Osteocyte (in vitro differentiated cells): ENCODE measurements around the gene BTNL3. TPM values are rescaled to one million over a fixed set of nuclear protein-coding genes. Genes with fewer than 3 reads are reported as not detected.
"Not testable (repeated sequence)": the region's sequence is repeated elsewhere in the genome, so short reads cannot be mapped to it uniquely, and the experiment has no call there.

ENCODE experiments used
- DNase-seq: peaks from one replicate; pipeline ENCODE4 v3.0.0; 2021; ENCODE audit warnings: mixed read lengths; ENCODE audit not compliant: unreplicated experiment; ENCODE audit errors: extremely low spot score
- H3K27ac Mint-ChIP-seq: one replicate; pipeline ENCODE4 v1.8.0; 2021; ENCODE audit warnings: mild to moderate bottlenecking, mixed read lengths; ENCODE audit not compliant: unreplicated experiment
- H3K27me3 Mint-ChIP-seq: one replicate; pipeline ENCODE4 v1.8.0; 2021; ENCODE audit warnings: mixed read lengths; ENCODE audit not compliant: unreplicated experiment
- H3K36me3 Mint-ChIP-seq: one replicate; pipeline ENCODE4 v1.8.0; 2021; ENCODE audit warnings: mixed read lengths; ENCODE audit not compliant: unreplicated experiment
- H3K4me1 Mint-ChIP-seq: one replicate; pipeline ENCODE4 v1.8.0; 2021; ENCODE audit warnings: mixed read lengths; ENCODE audit not compliant: unreplicated experiment
- H3K4me3 Mint-ChIP-seq: one replicate; pipeline ENCODE4 v1.8.0; 2021; ENCODE audit warnings: mild to moderate bottlenecking, moderate library complexity, mixed read lengths; ENCODE audit not compliant: unreplicated experiment
- H3K9me3 Mint-ChIP-seq: one replicate; pipeline ENCODE4 v1.8.0; 2021; ENCODE audit warnings: mixed read lengths; ENCODE audit not compliant: unreplicated experiment
- total RNA-seq: library from RNA; stranded (reverse); gene quantifications from 2 replicates; pipeline ENCODE4 v1.2.1, GENCODE V29; 2021
- TF ChIP-seq, protein P1 (sequence below): fragments of 200-600 bp; sonication (generic); IDR thresholded peaks from 2 replicates; pipeline ENCODE4 v1.5.0; 2021; ENCODE audit warnings: antibody characterized with exemption, mild to moderate bottlenecking, moderate library complexity

BTNL3 gene
- total RNA-seq, 1 donor from 2014 or later = not detected

DNA sequence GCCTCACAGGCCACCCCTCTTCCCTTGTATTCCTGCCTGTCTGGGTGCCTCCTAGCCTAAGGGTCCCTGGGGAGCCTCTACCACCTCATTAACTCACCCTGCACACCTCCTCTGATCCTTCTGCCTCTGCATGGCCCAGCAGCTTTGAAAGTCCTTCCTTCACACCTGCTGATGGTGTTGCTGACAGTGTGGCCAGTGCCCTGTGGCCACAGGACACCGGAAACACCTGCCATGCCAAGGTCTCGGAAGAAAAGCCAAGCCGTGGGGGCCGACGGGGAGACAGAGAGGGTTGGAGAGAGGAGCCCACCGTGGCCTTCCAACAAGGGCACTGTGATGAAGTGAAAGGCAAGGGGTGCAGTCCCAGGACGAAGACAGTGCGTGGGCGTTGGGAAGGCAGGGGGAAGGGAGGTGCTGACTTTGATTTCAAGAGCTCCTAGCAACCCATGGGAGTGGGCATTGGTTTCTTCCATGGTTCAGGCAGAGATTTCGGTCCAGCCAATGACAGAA, 55.5 kb downstream of the BTNL3 start:
- Mint-ChIP-seq H3K9me3 (no peaks in the 10 kb centered on the region), H3K4me3 (no peak overlapping the region), H3K27ac (no peak overlapping the region)

DNA sequence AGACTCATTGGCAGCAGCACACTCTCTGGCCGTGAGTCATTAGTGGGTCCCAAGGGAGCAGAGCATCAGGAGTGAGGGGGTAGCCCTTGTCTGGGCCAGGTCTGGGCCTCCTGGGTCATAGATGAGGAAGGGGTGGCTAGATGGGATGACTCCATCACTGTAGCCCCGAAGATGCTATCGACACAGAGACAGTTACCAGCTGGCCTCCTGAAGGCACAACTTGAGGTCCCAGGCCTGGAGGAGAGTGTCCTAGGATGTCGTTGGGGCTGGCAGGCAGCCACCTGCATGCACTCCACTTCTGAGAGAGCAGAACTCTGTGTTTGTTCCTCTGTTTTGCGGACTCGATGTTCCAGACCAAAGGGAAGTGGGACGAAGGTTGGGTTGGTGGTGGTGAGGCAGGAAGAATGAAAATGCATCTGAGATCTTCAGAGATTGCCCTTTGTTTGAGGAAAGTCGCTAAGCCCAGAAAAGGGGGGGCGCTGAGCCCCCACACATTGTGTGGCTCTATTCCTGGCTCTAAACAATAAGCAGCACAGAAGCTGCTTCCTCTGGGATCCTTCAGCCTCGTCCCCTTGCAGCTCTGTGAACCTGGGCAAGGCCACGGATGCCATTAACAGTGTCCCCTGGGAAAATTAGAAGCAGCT, 56.1 kb downstream of the BTNL3 start:
- H3K36me3 Mint-ChIP-seq = no peaks in the 10 kb centered on the region
- TF ChIP-seq, protein P1, sequence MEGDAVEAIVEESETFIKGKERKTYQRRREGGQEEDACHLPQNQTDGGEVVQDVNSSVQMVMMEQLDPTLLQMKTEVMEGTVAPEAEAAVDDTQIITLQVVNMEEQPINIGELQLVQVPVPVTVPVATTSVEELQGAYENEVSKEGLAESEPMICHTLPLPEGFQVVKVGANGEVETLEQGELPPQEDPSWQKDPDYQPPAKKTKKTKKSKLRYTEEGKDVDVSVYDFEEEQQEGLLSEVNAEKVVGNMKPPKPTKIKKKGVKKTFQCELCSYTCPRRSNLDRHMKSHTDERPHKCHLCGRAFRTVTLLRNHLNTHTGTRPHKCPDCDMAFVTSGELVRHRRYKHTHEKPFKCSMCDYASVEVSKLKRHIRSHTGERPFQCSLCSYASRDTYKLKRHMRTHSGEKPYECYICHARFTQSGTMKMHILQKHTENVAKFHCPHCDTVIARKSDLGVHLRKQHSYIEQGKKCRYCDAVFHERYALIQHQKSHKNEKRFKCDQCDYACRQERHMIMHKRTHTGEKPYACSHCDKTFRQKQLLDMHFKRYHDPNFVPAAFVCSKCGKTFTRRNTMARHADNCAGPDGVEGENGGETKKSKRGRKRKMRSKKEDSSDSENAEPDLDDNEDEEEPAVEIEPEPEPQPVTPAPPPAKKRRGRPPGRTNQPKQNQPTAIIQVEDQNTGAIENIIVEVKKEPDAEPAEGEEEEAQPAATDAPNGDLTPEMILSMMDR = no peak

More for the DNA sequence above, 55.5 kb downstream of the BTNL3 start:
- TF ChIP-seq, protein P1 = no peak
- no peaks in the 10 kb centered on the region for H3K4me1 Mint-ChIP-seq
- no peaks in the 10 kb centered on the region for H3K36me3 Mint-ChIP-seq
- DNase-seq = peak; percentile 81
- H3K27me3 Mint-ChIP-seq = peaks cover 23% of the 10 kb centered on the region

DNA sequence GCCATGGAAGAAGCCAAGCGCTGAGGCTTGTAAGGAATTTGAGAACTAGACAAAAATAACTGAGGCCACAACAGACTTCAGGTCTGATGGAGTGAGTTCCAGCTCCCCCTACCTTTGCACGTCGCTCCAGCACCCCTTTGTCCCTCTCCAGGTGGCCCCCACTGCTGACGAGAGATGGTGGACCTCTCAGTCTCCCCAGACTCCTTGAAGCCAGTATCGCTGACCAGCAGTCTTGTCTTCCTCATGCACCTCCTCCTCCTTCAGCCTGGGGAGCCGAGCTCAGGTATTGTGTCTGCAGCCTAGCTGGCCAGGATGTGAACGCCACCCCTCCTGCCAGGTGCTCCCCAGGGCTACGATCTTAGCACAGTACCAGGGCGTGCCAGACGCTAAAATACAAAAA, 56.7 kb downstream of the BTNL3 start:
- no peaks in the 10 kb centered on the region for H3K4me1 Mint-ChIP-seq
- peaks cover 27% of the 10 kb centered on the region for H3K27me3 Mint-ChIP-seq

More for the DNA sequence above, 56.1 kb downstream of the BTNL3 start:
- peaks cover 28% of the 10 kb centered on the region for H3K27me3 Mint-ChIP-seq
- peak; percentile 79 for DNase-seq
- no peak overlapping the region for H3K27ac Mint-ChIP-seq
- H3K4me3 Mint-ChIP-seq = no peak overlapping the region
- no peaks in the 10 kb centered on the region for H3K9me3 Mint-ChIP-seq
- H3K4me1 Mint-ChIP-seq = no peaks in the 10 kb centered on the region

DNA sequence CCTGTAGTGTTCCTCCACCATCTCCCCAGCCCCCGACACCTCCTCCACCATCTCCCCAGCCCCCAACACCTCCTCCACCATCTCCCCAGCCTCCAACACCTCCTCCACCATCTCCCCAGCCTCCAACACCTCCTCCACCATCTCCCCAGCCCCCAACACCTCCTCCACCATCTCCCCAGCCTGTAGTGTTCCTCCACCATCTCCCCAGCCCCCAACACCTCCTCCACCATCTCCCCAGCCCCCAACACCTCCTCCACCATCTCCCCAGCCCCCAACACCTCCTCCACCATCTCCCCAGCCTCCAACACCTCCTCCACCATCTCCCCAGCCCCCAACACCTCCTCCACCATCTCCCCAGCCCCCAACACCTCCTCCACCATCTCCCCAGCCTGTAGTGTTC, 57.2 kb downstream of the BTNL3 start:
- not testable (repeated sequence) for H3K4me1 Mint-ChIP-seq, H3K27ac Mint-ChIP-seq, H3K9me3 Mint-ChIP-seq, H3K36me3 Mint-ChIP-seq, H3K4me3 Mint-ChIP-seq
- peak; percentile 85 for DNase-seq
- H3K27me3 Mint-ChIP-seq = peaks cover 30% of the 10 kb centered on the region

More for the DNA sequence above, 56.7 kb downstream of the BTNL3 start:
- DNase-seq = peak; percentile 78
- Mint-ChIP-seq H3K36me3 (no peaks in the 10 kb centered on the region), H3K9me3 (no peaks in the 10 kb centered on the region), H3K4me3 (no peak overlapping the region), H3K27ac (no peak overlapping the region)
- TF ChIP-seq, protein P1 = no peak

DNA sequence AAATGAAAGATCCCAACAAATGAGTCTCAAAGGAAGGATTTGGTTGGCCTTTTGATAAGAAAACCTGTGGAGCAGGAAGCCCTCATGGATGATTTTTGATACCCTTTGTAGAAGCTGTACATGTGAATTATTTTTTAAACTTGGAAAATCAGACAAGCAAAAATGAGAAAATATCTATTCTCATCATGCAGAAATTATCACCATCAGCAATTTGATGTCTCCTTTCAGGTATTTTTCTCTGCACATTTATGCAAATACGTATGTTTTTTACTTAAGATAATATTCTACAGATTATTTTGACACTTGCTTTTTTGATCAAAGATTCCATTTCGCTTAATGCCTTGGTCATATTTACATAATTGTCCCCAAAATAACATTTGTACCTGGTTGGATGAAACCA, 58.6 kb downstream of the BTNL3 start:
- TF ChIP-seq, protein P1 = no peak
- Mint-ChIP-seq H3K27me3 (peaks cover 37% of the 10 kb centered on the region), H3K27ac (no peak overlapping the region), H3K9me3 (no peaks in the 10 kb centered on the region), H3K4me3 (no peak overlapping the region), H3K4me1 (peaks cover 7% of the 10 kb centered on the region), H3K36me3 (no peaks in the 10 kb centered on the region)
- no peak for DNase-seq
